GM19438 (cell line): Measurements from ENCODE around the gene COPB2.
"Not testable (repeated sequence)": the region's sequence is repeated elsewhere in the genome, so short reads cannot be mapped to it uniquely, and the experiment has no call there.

Experiments
- ATAC-seq: cut with Tn5 transposase; IDR thresholded peaks from one replicate; pipeline ENCODE4 v1.9.1; 2021; ENCODE audit warnings: low read depth; ENCODE audit not compliant: unreplicated experiment

COPB2 gene

DNA sequence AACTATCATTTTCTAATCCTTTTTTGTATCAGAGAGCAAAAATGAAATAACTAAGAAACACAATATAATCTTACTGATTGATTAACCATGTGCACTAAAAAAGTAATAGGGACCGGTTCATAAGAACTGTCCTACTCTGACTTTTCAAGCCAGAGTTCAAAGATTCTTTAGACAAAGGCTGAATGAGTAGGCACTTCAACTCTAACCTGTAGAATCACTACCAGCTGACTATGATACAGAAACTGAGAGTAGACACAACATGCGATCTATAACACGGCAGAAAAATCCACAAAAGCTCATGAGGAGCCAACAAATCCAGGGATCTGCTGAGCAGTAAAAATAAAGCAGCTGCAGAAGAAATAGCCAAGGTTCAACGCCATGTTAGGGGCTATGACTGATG lies 8.9 kb downstream of the COPB2 start:
- no peak for ATAC-seq

DNA sequence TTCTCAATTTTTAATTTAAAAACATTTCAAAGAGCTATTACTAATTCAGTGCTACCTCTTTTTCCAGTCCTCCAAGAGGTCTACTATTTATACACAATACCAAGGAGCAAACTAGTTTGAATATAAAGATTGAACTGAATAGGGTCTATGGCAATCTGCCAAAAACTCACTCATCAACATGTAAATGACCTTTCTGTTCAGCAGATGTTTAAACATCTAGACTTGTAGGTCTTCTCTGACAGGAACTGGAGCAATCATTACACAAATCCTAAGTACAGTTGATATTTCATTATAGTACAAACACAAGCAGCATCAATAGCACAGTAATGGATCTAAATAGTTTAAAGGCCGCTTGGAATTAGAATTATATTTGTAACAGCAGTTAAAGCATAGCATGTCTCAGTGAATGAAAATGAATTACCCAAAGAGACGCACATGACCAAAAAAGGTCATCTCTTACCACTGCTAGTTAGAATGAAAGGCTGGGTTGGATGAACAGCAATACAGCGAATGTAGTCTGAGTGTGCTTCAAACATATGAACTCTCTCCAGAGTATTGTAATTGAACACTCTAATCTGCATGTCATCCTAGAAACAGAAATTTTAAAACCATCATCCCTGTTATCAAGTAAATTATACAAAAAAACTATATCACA lies 10.7 kb downstream of the COPB2 start:
- no peak for ATAC-seq

DNA sequence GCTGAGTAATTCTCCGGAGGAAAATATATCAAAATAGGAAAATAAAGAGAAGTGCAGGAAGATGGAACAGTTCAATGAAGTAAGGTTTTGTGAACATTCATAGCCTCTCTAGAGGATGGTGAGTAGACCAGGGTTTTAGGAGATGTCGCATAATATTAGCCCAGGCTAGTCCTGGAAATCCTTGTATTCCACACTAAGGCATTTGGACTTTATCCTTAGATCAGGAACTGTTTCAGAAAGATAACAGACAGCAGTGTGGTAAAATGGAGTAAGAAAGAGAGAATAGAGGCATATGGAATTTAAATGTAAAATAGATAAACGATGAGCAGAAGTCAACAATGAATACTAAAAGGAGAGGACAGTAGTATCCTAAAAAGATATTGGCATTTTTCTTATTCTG lies 12.1 kb downstream of the COPB2 start:
- no peak for ATAC-seq

DNA sequence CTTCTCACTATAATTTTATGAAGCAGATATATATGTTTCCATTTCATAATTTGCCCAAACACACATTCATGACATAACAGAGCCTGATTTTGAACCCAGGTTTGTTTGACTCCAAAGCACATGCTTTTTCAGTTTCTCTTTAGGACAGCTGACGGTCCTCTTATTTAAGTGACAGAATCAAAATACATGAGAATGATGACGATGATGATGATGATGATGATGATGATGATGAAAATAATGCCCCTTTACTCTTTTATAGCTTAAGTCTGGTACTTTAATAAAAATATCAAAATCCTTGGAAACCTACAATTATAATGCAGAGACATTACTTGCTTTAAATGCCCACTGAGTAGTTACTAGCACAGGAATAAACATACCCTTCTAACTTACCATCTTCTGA lies 15.3 kb downstream of the COPB2 start:
- no peak for ATAC-seq

DNA sequence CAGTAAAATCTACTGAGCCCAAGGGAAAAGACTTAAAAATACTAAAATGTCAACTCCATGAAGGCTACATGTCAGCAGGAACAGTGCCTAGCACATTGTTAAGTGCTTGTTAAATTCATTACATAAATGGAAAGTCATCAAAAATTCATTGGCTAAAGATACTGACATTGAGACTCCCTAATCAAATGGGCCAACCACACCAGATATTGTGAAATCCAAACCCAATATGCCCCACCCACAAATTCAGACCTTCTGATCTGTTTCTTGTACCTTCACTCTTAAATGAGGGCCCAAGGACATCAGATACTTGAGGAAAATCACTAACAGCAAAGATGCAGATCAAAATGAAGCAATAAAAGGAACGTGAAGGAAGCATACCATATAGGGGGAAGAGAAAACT lies 24.9 kb downstream of the COPB2 start:
- ATAC-seq = no peak

DNA sequence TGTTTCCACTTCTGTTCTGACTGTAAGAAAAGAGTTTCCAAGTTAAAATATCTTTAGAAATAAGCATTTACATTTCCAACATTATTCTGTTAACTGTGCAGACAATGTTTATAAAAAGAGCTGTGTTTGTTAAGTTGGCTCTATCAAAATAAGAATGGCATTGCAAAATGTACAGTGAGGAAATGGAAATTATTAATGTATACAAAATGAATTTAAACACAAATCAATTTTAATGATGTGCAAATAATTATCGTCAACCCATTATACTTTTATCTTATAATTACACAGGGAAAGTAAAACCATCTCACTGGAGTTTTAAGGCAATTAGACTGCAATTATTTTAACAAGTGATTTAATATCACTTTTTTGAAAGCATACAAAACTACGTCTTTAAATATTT lies 28.2 kb downstream of the COPB2 start:
- ATAC-seq = no peak

DNA sequence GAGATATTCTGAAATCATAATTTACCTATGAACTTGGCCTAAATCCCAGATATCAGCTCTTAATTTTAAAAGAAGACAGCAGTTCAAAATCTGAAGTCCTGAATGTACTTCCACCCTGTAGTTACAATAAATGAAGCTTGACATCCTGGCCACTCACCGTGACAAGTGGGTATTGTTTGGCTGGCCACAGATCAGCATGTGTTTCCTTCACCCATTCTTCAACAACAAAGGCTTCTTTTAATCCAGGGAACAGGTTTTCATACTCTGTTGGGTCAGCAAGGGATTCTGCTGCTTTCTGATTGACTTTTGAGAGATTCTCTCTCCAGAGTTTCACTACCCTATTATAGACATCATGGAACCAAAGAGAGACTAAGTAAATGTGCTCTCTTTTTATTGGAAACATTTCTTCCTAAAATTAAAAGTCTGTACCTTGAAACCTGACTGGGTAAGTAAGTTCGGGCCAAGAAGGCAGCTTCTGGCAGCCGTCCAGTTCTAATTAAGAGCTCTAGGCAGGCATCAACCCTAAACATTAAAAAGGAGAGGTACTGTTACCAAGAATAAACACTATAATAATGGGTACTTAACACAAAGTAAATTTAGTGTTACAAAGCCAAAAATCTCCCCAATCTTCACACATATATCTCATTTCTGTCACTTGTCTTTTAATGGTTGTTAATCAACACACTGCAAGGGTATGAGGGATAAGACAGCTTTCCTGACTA lies 30.4 kb downstream of the COPB2 start:
- no peak for ATAC-seq

DNA sequence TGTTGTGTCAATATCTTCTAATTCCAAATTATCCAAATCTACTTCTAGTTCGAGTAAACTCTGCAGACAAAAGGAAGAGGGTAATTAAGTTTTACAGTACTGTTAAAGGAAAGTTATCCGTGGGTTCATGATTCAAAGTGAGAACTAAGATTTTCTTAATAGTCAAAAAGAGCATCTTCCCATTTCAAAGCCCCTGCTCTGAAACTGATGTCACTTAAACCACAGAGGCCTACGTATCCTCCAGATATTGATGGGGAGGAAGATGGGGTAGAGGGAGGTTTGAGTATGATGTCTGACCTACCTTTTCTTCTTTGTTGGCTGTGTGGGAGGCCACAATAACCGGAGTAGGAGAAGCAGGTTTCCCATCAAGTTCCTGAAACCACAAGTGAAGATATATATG lies 31.5 kb downstream of the COPB2 start:
- no peak for ATAC-seq

DNA sequence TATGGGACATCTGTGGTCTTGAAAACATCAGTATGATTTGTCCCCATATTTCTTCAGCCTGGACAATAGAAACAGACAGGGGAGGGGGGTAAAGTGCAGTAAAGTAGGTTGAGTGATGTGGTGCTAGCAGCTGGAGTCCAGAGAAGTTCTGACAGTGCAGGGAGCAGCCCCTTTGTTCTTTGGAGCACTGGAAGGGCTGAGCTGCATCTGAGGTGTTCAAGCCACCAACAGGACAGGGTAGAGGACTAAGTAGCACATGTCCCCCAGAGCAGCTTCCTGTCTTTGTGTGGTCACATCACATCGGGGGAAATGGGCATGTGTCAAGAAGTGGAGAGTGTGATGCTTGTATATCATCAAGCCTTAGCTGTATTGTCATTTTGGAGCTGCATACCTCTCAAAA lies 33.6 kb downstream of the COPB2 start:
- no peak for ATAC-seq

DNA sequence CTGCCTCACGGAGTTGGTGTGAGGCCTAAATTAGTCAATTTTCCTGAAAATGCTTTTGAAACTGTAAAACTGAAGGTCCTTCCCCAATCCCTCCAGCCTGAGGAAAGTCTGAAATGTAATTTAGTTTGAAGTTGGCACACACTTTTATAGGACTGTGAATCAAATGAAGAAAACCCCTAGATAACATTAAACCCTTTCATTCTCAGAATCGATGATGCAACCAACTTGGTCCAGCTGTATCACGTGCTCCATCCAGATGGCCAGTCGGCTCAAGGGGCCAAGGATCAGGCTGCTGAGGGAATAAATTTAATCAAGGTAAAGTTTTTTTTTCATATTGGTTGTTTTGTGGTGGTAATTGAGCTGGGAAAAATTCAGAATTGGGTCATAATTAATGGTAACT lies 34.0 kb downstream of the COPB2 start:
- ATAC-seq = no peak

DNA sequence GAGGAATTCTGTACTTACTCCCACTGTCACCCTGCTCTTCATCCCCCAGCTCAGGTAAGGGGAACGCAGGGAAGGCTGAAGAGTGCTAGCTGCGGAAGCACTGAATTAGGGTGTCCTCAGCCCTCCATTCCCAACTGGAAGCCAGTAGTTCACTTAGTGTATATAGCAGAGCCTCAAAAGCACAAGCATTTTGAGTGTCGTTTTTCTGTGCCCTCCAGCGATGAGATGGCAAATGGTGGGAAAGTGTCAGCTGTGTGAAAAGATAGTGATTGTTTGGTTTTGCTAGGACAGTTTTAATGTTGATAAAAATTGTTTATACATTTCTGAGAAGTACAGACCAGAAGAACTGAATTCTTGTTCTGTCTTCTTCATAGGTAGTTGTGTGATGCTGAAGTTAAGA lies 34.8 kb downstream of the COPB2 start:
- no peak for ATAC-seq

DNA sequence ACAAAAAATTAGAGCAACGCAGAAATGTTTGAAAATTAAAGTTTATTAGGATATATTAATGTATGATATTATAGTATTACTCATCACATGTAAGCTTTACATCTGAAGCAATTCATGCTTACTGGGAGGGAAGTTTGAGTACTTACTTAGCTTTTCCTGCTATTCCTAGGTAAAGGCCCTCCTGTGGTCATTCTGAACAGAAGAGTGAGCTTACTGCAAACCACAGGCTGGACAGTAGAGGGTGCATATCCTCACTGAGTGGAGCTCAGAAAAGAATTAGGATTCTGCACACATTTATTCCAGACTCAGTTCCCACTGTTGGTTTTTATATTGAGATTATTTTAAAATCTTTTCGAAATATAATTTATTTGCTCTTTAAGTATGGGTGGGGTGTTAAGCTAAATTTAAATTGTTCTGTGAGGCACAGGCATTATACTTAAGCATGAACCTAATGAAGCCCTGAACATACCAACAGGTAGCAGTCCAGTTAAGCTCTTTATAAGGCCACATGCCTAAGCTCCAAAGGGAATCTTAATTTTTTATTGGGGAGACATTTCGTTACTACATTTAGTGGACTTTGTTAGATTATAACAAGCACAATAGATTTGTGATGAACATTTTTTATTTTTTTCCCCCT lies 35.4 kb downstream of the COPB2 start:
- no peak for ATAC-seq

DNA sequence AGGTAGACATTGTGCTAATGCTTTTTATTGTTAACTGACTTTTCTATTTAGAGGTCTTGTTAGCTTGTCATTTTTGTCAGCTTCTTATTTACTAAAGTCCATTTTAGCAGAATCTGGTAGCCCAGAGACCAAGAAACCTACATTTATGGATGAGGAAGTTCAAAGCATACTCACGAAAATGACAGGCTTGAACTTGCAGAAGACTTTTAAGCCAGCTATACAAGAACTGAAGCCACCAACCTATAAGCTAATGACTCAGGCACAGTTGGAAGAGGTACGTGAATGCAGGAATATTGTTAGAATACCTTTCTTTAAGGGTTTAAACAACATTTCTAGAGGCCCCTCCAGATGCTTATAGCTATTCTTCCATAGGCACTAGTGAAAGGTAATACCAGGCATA lies 42.7 kb downstream of the COPB2 start:
- no peak for ATAC-seq

DNA sequence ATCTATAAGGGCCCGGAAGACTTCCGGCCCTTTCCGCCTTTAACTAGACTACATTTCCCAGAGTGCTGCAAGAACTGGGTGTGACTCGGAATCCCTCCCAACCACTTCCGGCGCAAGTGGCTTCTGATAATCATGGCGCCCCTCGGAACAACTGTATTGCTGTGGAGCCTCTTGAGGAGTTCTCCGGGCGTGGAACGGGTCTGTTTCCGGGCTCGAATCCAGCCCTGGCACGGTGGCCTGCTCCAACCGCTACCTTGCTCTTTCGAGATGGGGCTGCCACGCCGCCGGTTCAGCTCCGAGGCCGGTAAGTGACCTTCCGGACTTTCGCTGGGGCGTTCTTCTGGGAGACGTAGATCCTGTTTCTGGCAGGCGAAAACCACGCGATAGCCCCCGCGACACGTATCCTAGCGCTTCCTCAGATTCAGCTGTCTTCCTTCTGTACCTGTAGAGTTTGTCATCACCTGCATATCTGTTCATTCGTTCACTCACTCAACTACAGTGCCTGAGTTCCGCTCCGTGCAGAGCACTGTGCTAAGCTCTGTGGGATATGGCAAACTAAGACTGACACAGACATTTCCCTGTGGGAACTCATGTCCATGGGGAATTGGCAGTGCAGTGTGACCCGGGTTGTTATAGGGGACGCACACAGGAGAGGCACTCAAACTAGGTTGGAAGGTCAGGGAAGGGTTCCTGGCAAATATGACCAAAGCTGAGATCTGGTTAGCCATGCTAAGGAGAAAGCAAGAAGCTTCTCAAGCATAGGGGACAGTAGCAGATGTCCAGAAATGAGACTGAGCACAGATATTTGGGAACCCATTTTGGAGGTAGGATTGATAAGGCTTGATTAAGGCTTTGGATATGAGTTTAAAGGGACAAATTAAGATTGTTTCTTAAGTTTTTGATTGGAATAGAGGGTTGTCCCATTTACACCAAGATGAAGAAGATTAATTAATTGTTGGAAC lies 45.3 kb downstream of the COPB2 start, which contains the start of gene MRPS22:
MRPS22 (plus strand) TSS at position 126 of the 962 bp plus-strand sequence; CDS start at position 133, 7 bp downstream.
- peak; percentile 99 for ATAC-seq

DNA sequence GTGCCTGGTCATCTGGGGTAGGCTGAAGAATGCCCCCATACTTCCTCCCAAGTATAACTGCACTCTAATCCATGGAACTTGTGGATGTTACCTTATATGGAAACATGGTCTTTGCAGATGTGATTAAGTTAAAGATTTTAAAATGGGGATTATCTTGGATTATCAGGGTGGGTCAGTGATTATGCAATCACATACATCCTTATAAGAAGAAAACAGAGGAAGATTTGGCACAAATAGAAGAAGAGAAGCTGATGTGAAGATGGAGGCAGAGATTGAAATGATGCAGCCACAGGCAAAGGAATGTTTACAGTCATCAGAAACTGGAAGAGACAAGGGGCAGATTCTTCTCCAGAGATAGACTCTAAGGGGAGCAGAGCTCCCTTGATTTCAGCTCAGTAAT lies 47.4 kb downstream of the COPB2 start:
- ATAC-seq = no peak

DNA sequence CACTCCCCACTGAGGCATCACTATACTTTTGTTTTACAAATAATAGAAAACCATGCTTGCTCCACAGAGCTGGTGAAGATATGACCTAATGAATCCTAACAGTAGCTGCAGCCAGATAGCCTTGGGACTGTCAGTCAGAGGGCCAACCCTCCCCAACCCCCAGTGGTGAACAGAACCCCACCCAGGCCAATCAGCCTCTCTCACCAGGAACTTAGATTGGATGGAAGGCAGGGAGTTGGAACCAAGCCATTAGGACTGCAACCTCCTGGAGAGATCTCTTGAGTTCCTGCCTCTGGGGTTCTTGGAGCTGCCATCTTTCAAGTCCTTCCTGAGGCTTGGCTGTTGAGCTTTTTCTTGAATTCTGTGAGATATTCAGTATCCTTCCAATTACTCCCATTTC lies 48.7 kb downstream of the COPB2 start:
- no peak for ATAC-seq

DNA sequence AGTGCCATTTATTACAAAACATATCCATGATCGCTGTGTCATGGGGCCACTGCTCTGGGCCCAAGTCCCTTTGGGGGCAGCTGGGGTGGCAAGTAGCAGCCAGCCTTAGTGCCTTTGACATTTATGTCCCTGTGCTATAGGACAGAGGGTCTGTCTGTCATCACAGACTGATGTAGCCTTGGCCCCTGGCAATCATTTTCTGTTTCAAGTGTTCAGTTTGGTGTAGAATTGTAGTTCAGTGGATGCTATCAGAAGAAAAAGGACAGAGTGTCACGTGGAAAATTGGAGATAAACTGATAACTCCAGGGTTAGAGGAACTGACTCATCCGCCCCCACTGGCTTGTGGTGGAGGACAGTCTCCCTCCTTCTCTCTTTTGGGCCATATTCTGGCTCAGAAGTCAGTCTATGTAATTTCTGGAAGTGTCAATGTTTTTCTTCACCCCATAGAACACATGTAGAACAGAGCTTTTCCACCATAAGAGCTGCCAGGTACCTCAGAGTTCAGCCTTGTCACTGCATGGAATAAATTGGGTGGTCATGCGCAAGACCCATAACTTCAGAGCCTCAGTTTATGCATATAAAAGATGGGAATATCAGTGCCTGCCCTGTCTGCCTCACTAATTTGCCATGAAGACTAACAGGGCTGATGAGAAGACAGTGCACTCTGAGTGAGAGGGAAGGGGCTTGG lies 50.1 kb downstream of the COPB2 start:
- ATAC-seq = no peak

DNA sequence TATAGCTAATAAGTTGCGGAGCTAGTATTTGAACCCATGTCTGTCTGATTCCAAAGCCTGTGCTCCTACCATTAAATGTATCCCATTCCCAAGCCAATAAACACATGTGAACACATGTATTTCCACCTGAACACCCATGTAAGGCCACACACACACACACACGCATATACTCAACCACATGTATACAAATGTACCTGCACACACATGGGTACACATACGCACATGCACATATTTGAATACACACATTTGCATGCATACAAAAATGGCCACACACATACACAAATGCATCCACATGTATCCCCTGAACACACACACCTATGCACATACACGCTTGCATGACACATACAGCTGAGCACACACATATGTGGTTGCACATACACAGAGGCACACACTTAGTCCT lies 51.0 kb downstream of the COPB2 start:
- no peak for ATAC-seq

DNA sequence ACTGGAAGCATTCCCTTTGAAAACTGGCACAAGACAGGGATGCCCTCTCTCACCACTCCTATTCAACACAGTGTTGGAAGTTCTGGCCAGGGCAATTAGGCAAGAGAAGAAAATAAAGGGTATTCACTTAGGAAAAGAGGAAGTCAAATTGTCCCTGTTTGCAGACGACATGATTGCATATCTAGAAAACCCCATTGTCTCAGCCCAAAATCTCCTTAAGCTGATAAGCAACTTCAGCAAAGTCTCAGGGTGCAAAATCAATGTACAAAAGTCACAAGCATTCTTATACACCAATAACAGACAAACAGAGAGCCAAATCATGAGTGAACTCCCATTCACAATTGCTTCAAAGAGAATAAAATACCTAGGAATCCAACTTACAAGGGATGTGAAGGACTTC lies 54.8 kb downstream of the COPB2 start:
- ATAC-seq = not testable (repeated sequence)

DNA sequence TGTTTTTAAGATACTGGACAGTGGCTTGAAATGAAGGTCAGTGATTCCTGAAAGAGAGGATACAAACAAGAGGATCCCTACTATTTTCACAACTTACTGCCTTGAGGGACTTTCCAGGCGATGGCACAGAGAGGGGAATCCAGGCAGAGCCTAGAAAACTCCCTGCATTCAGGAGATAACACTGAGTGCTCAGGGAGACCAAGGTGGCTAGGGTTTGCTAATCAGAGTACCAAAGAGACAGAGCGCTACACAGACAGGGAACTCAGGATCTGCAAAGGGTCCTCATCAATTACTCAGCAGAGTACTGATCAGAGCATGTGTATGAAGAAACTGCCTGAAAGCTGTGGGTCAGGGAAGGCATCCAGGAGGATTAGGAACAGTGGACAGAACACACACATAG lies 57.4 kb downstream of the COPB2 start:
- ATAC-seq = no peak
